Measurements from ENCODE around the gene UBXN4. TPM values are rescaled to one million over a fixed set of nuclear protein-coding genes. Genes with fewer than 3 reads are reported as not detected.

UBXN4 gene
- total RNA-seq, 3 donors from 2014 or later (not counting 1 experiment from before 2014, with no cell fraction given): 129 to 153 (median 150) TPM

GRCh38 chr2:135733045-135733444 is 8.6 kb upstream of the UBXN4 start:
- DNase-seq: no peak
- no peak for TF ChIP-seq CTCF (IDR thresholded peaks at IDR 0.05)
- Mint-ChIP-seq H3K27ac (no peak overlapping the region), H3K4me3 (no peak overlapping the region), H3K27me3 (ENCODE audit: low read depth in 2 of 2) (peaks cover 0 to 2% of the 10 kb centered on the region in 2 donors), H3K4me1 (no peaks in the 10 kb centered on the region), H3K9me3 (no peaks in the 10 kb centered on the region), H3K36me3 (no peaks in the 10 kb centered on the region)
- intact Hi-C loops (cut with micrococcal nuclease): no loop called here
- no peaks in the 10 kb centered on the region for H3K36me3 ChIP-seq (ENCODE audit: control insufficient read depth, insufficient read depth, low read length)
- ATAC-seq: no peak
- H3K9me3 ChIP-seq (ENCODE audit: control insufficient read depth, insufficient read depth, low read length): no peaks in the 10 kb centered on the region
- H3K4me1 ChIP-seq (ENCODE audit: control insufficient read depth, insufficient read depth, low read length): no peaks in the 10 kb centered on the region
- 65% methylated on average over 2 of the region's 2 CpGs for WGBS (ENCODE audit: insufficient coverage)
- H3K27ac ChIP-seq (ENCODE audit: low read length): no peak overlapping the region
- no peaks in the 10 kb centered on the region for H3K27me3 ChIP-seq (ENCODE audit: control insufficient read depth, insufficient read depth, low read length)
- H3K4me3 ChIP-seq (ENCODE audit: low read length): no peak overlapping the region

GRCh38 chr2:135736546-135736945 is 5.1 kb upstream of the UBXN4 start:
- ATAC-seq: no peak
- H3K27me3 Mint-ChIP-seq (ENCODE audit: low read depth in 2 of 2): peaks cover 0 to 2% of the 10 kb centered on the region in 2 donors
- no peak overlapping the region for H3K27ac Mint-ChIP-seq
- peaks cover 5% of the 10 kb centered on the region in 2 donors for H3K4me1 Mint-ChIP-seq
- intact Hi-C loops (cut with micrococcal nuclease): no loop called here
- no peaks in the 10 kb centered on the region for H3K36me3 Mint-ChIP-seq
- Histone ChIP-seq H3K27me3 (ENCODE audit: control insufficient read depth, insufficient read depth, low read length) (no peaks in the 10 kb centered on the region), H3K36me3 (ENCODE audit: control insufficient read depth, insufficient read depth, low read length) (no peaks in the 10 kb centered on the region), H3K9me3 (ENCODE audit: control insufficient read depth, insufficient read depth, low read length) (no peaks in the 10 kb centered on the region), H3K27ac (ENCODE audit: low read length) (no peak overlapping the region), H3K4me3 (ENCODE audit: low read length) (no peak overlapping the region), H3K4me1 (ENCODE audit: control insufficient read depth, insufficient read depth, low read length) (no peaks in the 10 kb centered on the region)
- no peak overlapping the region for H3K4me3 Mint-ChIP-seq
- no peak for DNase-seq
- WGBS (ENCODE audit: insufficient coverage): 92% methylated on average over 5 of the region's 5 CpGs
- H3K9me3 Mint-ChIP-seq: no peaks in the 10 kb centered on the region
- TF ChIP-seq CTCF (IDR thresholded peaks at IDR 0.05): no peak

GRCh38 chr2:135740206-135740605 is 1.4 kb upstream of the UBXN4 start:
- H3K27ac Mint-ChIP-seq: no peak overlapping the region
- H3K27me3 ChIP-seq (ENCODE audit: control insufficient read depth, insufficient read depth, low read length): no peaks in the 10 kb centered on the region
- H3K36me3 ChIP-seq (ENCODE audit: control insufficient read depth, insufficient read depth, low read length): no peaks in the 10 kb centered on the region
- no peaks in the 10 kb centered on the region for H3K9me3 ChIP-seq (ENCODE audit: control insufficient read depth, insufficient read depth, low read length)
- ATAC-seq (no peak), DNase-seq (no peak)
- H3K4me1 ChIP-seq (ENCODE audit: control insufficient read depth, insufficient read depth, low read length): no peaks in the 10 kb centered on the region
- H3K4me3 Mint-ChIP-seq: no peak overlapping the region
- H3K36me3 Mint-ChIP-seq: no peaks in the 10 kb centered on the region
- WGBS (ENCODE audit: insufficient coverage): 95% methylated on average over 3 of the region's 3 CpGs
- H3K4me3 ChIP-seq (ENCODE audit: low read length): no peak overlapping the region
- intact Hi-C loops (cut with micrococcal nuclease): loop anchor here (5.0 kb wide), 1 partner anchor 377 kb away; the partner anchor contains the start of gene CXCR4
- H3K27me3 Mint-ChIP-seq (ENCODE audit: low read depth in 2 of 2): no peaks in the 10 kb centered on the region
- H3K4me1 Mint-ChIP-seq: peaks cover 26 to 31% of the 10 kb centered on the region in 2 donors
- no peak for TF ChIP-seq CTCF (IDR thresholded peaks at IDR 0.05)
- H3K27ac ChIP-seq (ENCODE audit: low read length): no peak overlapping the region
- H3K9me3 Mint-ChIP-seq: no peaks in the 10 kb centered on the region

- DNase-seq (no peak), ATAC-seq (no peak)
- TF ChIP-seq CTCF (IDR thresholded peaks at IDR 0.05): no peak
- Histone ChIP-seq H3K36me3 (ENCODE audit: control insufficient read depth, insufficient read depth, low read length) (peaks cover under 1% of the 10 kb centered on the region), H3K27ac (ENCODE audit: low read length) (peak overlapping the region; percentile 100), H3K4me3 (ENCODE audit: low read length) (no peak overlapping the region), H3K27me3 (ENCODE audit: control insufficient read depth, insufficient read depth, low read length) (no peaks in the 10 kb centered on the region), H3K9me3 (ENCODE audit: control insufficient read depth, insufficient read depth, low read length) (no peaks in the 10 kb centered on the region), H3K4me1 (ENCODE audit: control insufficient read depth, insufficient read depth, low read length) (no peaks in the 10 kb centered on the region)
- WGBS (ENCODE audit: insufficient coverage): 85% methylated on average over 11 of the region's 11 CpGs
- Mint-ChIP-seq H3K4me1 (peaks cover 28 to 34% of the 10 kb centered on the region in 2 donors), H3K36me3 (no peaks in the 10 kb centered on the region), H3K4me3 (no peak overlapping the region), H3K27me3 (ENCODE audit: low read depth in 2 of 2) (no peaks in the 10 kb centered on the region), H3K9me3 (no peaks in the 10 kb centered on the region), H3K27ac (peak overlapping the region; percentile 95 to 96)
- intact Hi-C loops (cut with micrococcal nuclease): loop anchor here (1.0 to 5.0 kb wide), 4 partner anchors 210 to 823 kb away; partner anchors contain the start of genes CCNT2, CXCR4, R3HDM1 and RAB3GAP1
Observed at GRCh38 chr2:135741043-135741394, 636 bp upstream of the UBXN4 start.

All from natural killer cell (primary cell).